Ovary (tissue), 3 donors: ENCODE data around the gene SP2.

Experiments used
- EP300 ChIP-seq: sonication (generic); formaldehyde crosslinking; IDR thresholded peaks from one replicate; pipeline ENCODE4 v1.6.1; 2017; ENCODE audit warnings: antibody characterized with exemption
- POLR2A ChIP-seq: fragments of 450-650 bp; IDR thresholded peaks from one replicate; pipeline ENCODE4 v1.6.1; 2017; ENCODE audit warnings: antibody characterized with exemption, mild to moderate bottlenecking, moderate library complexity
- TF ChIP-seq, protein P1 (sequence below), 3 donors: fragments of 450-650 bp in 2 of 3; fragments of 200-600 bp in 1 of 3; IDR thresholded peaks; one replicate each; pipeline versions ENCODE4 v1.5.1 to v1.8.0; 2016 to 2022; ENCODE audit warnings: antibody characterized with exemption in 3 of 3, mild to moderate bottlenecking in 1 of 3
- donor health status: DM: no; HTN: no; CAD: no.

DNA sequence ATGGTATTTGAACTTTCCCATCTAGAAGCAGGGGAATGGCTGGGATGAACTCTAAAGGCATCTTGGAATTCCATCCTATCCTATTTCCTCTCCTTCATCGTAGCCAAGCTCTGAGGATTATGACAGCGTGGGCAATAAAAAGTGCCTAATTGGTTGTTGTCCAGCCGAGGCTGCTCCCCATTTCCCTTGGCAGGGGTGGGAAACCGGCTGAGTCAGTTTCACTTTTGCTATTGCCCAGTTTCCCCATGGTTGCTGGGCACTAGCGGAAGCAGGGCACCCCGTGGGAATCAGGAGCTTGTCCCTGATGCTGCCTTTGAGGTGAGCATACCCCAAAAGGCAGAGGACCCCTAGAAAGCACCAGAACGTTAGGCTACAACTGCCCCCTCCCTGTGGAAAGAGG, 13.8 kb upstream of the SP2 start:
- TF ChIP-seq, protein P1, sequence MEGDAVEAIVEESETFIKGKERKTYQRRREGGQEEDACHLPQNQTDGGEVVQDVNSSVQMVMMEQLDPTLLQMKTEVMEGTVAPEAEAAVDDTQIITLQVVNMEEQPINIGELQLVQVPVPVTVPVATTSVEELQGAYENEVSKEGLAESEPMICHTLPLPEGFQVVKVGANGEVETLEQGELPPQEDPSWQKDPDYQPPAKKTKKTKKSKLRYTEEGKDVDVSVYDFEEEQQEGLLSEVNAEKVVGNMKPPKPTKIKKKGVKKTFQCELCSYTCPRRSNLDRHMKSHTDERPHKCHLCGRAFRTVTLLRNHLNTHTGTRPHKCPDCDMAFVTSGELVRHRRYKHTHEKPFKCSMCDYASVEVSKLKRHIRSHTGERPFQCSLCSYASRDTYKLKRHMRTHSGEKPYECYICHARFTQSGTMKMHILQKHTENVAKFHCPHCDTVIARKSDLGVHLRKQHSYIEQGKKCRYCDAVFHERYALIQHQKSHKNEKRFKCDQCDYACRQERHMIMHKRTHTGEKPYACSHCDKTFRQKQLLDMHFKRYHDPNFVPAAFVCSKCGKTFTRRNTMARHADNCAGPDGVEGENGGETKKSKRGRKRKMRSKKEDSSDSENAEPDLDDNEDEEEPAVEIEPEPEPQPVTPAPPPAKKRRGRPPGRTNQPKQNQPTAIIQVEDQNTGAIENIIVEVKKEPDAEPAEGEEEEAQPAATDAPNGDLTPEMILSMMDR (IDR thresholded peaks at IDR 0.05), result no peak
- TF ChIP-seq POLR2A, result no peak
- TF ChIP-seq EP300, result no peak
